NCI-H2029 (cell line): ENCODE results near the gene MYOG.

Experiments used
- DNase-seq: peaks from one replicate; lab custom pipeline; 2025; lab: John Stamatoyannopoulos, UW

Gene MYOG

GRCh38 chr1:203072002-203072602, 13.7 kb downstream of the MYOG start:
- DNase-seq, result no peak

- DNase-seq, result no peak
These were observed 16.6 kb downstream of the MYOG start for GRCh38 chr1:203069030-203069747.

GRCh38 chr1:203066965-203067364, 18.8 kb downstream of the MYOG start:
- DNase-seq, result no peak

- DNase-seq, result no peak
These were observed 19.8 kb downstream of the MYOG start for GRCh38 chr1:203065986-203066385.

GRCh38 chr1:203065191-203065590, 20.6 kb downstream of the MYOG start:
- no peak for DNase-seq

GRCh38 chr1:203063287-203063686, 22.5 kb downstream of the MYOG start:
- DNase-seq, result no peak

GRCh38 chr1:203060115-203060514, 25.7 kb downstream of the MYOG start:
- DNase-seq, result no peak

GRCh38 chr1:203059485-203059884, 26.3 kb downstream of the MYOG start:
- DNase-seq, result no peak

- DNase-seq, result no peak
These were observed 27.2 kb downstream of the MYOG start for GRCh38 chr1:203058676-203058935.

- no peak for DNase-seq
These were observed 27.7 kb downstream of the MYOG start for GRCh38 chr1:203057911-203058675.

GRCh38 chr1:203056516-203056915, 29.3 kb downstream of the MYOG start:
- no peak for DNase-seq

GRCh38 chr1:203056012-203056411, 29.8 kb downstream of the MYOG start:
- DNase-seq, result no peak

- no peak for DNase-seq
These were observed 30.5 kb downstream of the MYOG start for GRCh38 chr1:203055161-203055799.

GRCh38 chr1:203054642-203055041, 31.2 kb downstream of the MYOG start:
- DNase-seq, result no peak

GRCh38 chr1:203054184-203054583, 31.6 kb downstream of the MYOG start:
- no peak for DNase-seq

GRCh38 chr1:203052601-203053000, 33.2 kb downstream of the MYOG start:
- no peak for DNase-seq

GRCh38 chr1:203051841-203052324, 33.9 kb downstream of the MYOG start:
- no peak for DNase-seq

GRCh38 chr1:203050826-203051225, 35.0 kb downstream of the MYOG start:
- DNase-seq, result no peak

GRCh38 chr1:203049576-203050180, 36.1 kb downstream of the MYOG start:
- no peak for DNase-seq

- no peak for DNase-seq
These were observed 36.7 kb downstream of the MYOG start for GRCh38 chr1:203049077-203049476.

- DNase-seq, result no peak
These were observed 37.2 kb downstream of the MYOG start for GRCh38 chr1:203048555-203049051.

- DNase-seq, result no peak
These were observed 37.7 kb downstream of the MYOG start for GRCh38 chr1:203048086-203048485.
